ENCODE data around the gene FARSB.

DNA sequence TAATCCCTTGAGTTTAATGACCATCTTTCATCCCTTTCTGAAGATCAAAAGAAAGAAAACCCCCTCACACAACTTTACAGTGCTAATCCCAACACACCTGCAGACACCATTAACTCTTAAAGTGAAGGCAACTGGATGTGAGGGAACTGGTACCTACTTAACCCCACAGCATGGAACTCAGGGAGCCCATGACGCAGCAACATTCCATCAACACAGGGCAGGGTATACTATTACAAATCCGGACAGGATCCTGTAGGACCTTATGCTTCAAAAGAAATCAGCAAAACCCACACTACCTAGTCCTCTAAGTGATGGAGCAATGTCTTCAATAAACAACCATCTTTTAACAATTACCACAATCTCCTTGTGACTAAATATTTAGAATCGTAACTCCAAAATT is 78.6 kb downstream of the FARSB start:
- no peak for TF ChIP-seq SP1 (IDR thresholded peaks at IDR 0.05)
- no peak for TF ChIP-seq SUZ12 (IDR thresholded peaks at IDR 0.05)
- no peak for TF ChIP-seq FOXM1 (IDR thresholded peaks at IDR 0.05; ENCODE audit: borderline replicate concordance)
- TF ChIP-seq LEF1 (IDR thresholded peaks at IDR 0.05; ENCODE audit: borderline replicate concordance): no peak
- no peak for TF ChIP-seq ZNF384 (IDR thresholded peaks at IDR 0.05)
